ENCODE results near the gene SYNGR3.

The SYNGR3 gene

DNA sequence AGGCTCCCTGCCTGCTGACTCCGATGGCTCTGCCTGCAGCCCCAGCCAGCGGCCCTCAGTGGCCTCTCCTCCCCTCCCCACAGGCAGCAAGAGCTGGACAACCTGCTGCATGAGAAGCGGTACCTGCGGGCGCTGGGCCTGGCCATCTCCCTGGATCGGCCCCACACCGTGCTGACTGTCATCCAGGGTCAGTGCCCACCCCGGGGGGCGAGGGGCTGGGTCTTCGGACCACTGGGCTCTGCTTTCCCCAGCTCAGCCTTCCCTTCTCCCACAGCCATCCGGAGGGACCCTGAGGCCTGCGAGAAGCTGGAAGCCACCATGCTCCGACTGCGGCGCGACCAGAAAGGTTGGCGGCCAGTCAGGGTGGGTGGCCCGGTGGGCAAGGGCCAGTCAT, 11.9 kb upstream of the SYNGR3 start:
- Histone ChIP-seq H3K79me2 (no peaks in the 10 kb centered on the region), H3K9me3 (ENCODE audit: control insufficient read depth, low read length) (no peaks in the 10 kb centered on the region), H3K36me3 (ENCODE audit: control insufficient read depth, insufficient read depth, low read length) (no peaks in the 10 kb centered on the region), H3K4me1 (no peaks in the 10 kb centered on the region), H3K4me3 (ENCODE audit: low read depth, low read length) (no peak overlapping the region), H3K4me2 (ENCODE audit: low read length) (no peak overlapping the region), H3K27me3 (ENCODE audit: control insufficient read depth, insufficient read depth, low read length) (no peaks in the 10 kb centered on the region), H3K27ac (no peak overlapping the region), H3K9ac (no peak overlapping the region), H2AFZ (no peak overlapping the region)
- no peak for TF ChIP-seq CTCF (IDR thresholded peaks at IDR 0.05)

GRCh38 chr16:1978476-1979120, 11.2 kb upstream of the SYNGR3 start:
- Histone ChIP-seq H3K4me2 (ENCODE audit: low read length) (peak overlapping the region; percentile 87), H3K9me3 (ENCODE audit: control insufficient read depth, low read length) (no peaks in the 10 kb centered on the region), H3K4me3 (ENCODE audit: low read depth, low read length) (peak overlapping the region; percentile 60), H3K79me2 (no peaks in the 10 kb centered on the region), H2AFZ (peak overlapping the region; percentile 70), H3K9ac (no peak overlapping the region), H3K36me3 (ENCODE audit: control insufficient read depth, insufficient read depth, low read length) (no peaks in the 10 kb centered on the region), H3K4me1 (no peaks in the 10 kb centered on the region), H3K27me3 (ENCODE audit: control insufficient read depth, insufficient read depth, low read length) (no peaks in the 10 kb centered on the region), H3K27ac (no peak overlapping the region)
- TF ChIP-seq CTCF (IDR thresholded peaks at IDR 0.05) = no peak

- Histone ChIP-seq H2AFZ (peak overlapping the region; percentile 70), H3K4me1 (no peaks in the 10 kb centered on the region), H3K4me2 (ENCODE audit: low read length) (peak overlapping the region; percentile 87), H3K9me3 (ENCODE audit: control insufficient read depth, low read length) (no peaks in the 10 kb centered on the region), H3K79me2 (no peaks in the 10 kb centered on the region), H3K4me3 (ENCODE audit: low read depth, low read length) (peak overlapping the region; percentile 60), H3K36me3 (ENCODE audit: control insufficient read depth, insufficient read depth, low read length) (no peaks in the 10 kb centered on the region), H3K27me3 (ENCODE audit: control insufficient read depth, insufficient read depth, low read length) (no peaks in the 10 kb centered on the region), H3K9ac (no peak overlapping the region), H3K27ac (no peak overlapping the region)
- no peak for TF ChIP-seq CTCF (IDR thresholded peaks at IDR 0.05)
These were observed 10.3 kb upstream of the SYNGR3 start for GRCh38 chr16:1979271-1980029.

DNA sequence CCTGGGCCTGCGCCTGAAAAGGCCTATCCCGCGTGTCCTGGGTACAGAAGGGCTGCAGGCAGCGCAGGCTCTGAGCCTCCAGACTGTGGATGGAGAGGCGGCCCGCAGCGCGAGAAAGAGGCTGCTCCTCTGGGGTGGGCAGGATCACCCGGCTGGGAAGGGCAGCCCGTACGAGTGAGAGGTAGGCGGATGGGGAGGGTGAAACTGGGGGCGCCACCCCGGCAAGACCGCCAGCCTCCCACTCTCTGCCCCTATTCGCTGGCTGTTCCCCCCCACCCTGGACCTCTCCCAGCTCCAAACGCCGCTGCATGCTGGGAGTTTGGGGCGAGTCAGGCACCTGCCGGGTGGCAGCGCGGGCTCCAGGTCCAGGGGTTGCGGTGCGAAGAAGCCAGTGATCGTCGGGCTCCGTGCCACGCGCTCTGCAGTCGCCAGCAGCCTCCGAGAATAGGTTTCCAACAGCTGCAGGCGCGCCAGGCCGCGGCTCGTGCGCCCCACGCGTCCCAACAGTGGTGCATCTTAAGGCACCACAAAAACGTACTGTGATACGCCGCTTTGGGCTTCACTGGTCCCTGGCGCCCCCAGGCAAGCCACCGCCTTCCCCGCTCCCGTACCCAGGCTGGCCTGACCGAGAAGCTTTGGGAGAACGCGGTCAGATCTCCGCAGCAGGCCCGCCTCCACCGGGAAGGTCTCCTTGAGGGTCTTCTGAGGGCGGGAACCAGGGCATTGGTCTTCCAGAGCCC, 9.6 kb upstream of the SYNGR3 start:
- H3K79me2 ChIP-seq = no peaks in the 10 kb centered on the region
- no peaks in the 10 kb centered on the region for H3K27me3 ChIP-seq (ENCODE audit: control insufficient read depth, insufficient read depth, low read length)
- H3K9me3 ChIP-seq (ENCODE audit: control insufficient read depth, low read length) = no peaks in the 10 kb centered on the region
- peak overlapping the region; percentile 87 for H3K4me2 ChIP-seq (ENCODE audit: low read length)
- peak overlapping the region; percentile 70 for H2AFZ ChIP-seq
- no peaks in the 10 kb centered on the region for H3K36me3 ChIP-seq (ENCODE audit: control insufficient read depth, insufficient read depth, low read length)
- no peak for TF ChIP-seq CTCF (IDR thresholded peaks at IDR 0.05)
- peak overlapping the region; percentile 60 for H3K4me3 ChIP-seq (ENCODE audit: low read depth, low read length)
- no peak overlapping the region for H3K9ac ChIP-seq
- H3K4me1 ChIP-seq = peaks cover 4% of the 10 kb centered on the region
- H3K27ac ChIP-seq = no peak overlapping the region

All from parathyroid adenoma (tissue), 2 donors.